ENCODE measurements around the gene NR0B1. TPM values are rescaled to one million over a fixed set of nuclear protein-coding genes. Genes with fewer than 3 reads are reported as not detected.

Gene NR0B1
- total and polyA plus RNA-seq, 2 donors (not counting 1 experiment from before 2014, with no cell fraction given) = not detected

- Mint-ChIP-seq H3K4me1 (no peaks in the 10 kb centered on the region), H3K9me3 (ENCODE audit: insufficient read depth) (no peaks in the 10 kb centered on the region), H3K27ac (no peak overlapping the region), H3K4me3 (no peak overlapping the region), H3K27me3 (peaks cover 10% of the 10 kb centered on the region)
- Histone ChIP-seq H3K9me3 (ENCODE audit: control extremely low read depth in 1 of 3, control insufficient read depth in 2 of 3, insufficient read depth in 1 of 3, low read length in 2 of 3) (peaks cover 0 to 3% (median 0%) of the 10 kb centered on the region in 3 donors), H3K9ac (ENCODE audit: low read length) (no peak overlapping the region), H3K4me3 (ENCODE audit: control extremely low read depth in 1 of 5, extremely low read depth in 1 of 5, insufficient read depth in 1 of 5, low read depth in 2 of 5, low read length in 4 of 5) (no peak overlapping the region), H3K79me2 (ENCODE audit: control insufficient read depth, insufficient read depth, low read length) (no peaks in the 10 kb centered on the region), H3K4me1 (ENCODE audit: control insufficient read depth in 2 of 2, insufficient read depth in 2 of 2, low read length in 2 of 2) (no peaks in the 10 kb centered on the region), H3K27ac (ENCODE audit: low read length in 2 of 2) (no peak overlapping the region), H3K27me3 (replicated peaks in 1 of 4; ENCODE audit: control extremely low read depth in 1 of 4, control insufficient read depth in 3 of 4, insufficient read depth in 4 of 4, low read length in 3 of 4) (no peaks in the 10 kb centered on the region), H3K36me3 (replicated peaks in 1 of 2; ENCODE audit: control extremely low read depth in 1 of 2, control insufficient read depth in 1 of 2, extremely low read depth in 1 of 2, insufficient read depth in 2 of 2, low read length in 1 of 2) (no peaks in the 10 kb centered on the region), H3K4me2 (replicated peaks; ENCODE audit: low read depth, low read length, poor library complexity, severe bottlenecking) (no peak overlapping the region), H2AFZ (ENCODE audit: insufficient read depth, low read depth, low read length, poor library complexity, severe bottlenecking) (no peak overlapping the region), H4K20me1 (ENCODE audit: control insufficient read depth, insufficient read depth, low read length, poor library complexity, severe bottlenecking) (no peaks in the 10 kb centered on the region)
- DNase-seq (no peak), ATAC-seq (ENCODE audit: low read depth) (no peak)
- TF ChIP-seq CTCF (IDR thresholded peaks at IDR 0.05) = no peak
- TF ChIP-seq EZH2 (IDR thresholded peaks at IDR 0.05; ENCODE audit: borderline replicate concordance, insufficient read depth, low read depth, low read length, poor library complexity, severe bottlenecking) = no peak
- CTCF ChIA-PET = no interaction called here
- WGBS (ENCODE audit: insufficient coverage) = 5% methylated on average over 65 of the region's 71 CpGs
- POLR2A ChIA-PET = no interaction called here
- intact Hi-C loops (cut with micrococcal nuclease) = no loop called here
These were observed 689 bp downstream of the NR0B1 start for GRCh38 chrX:30308263-30309138.

- Histone ChIP-seq H3K27ac (ENCODE audit: low read length in 2 of 2) (no peak overlapping the region), H3K4me3 (ENCODE audit: control extremely low read depth in 1 of 5, extremely low read depth in 1 of 5, insufficient read depth in 1 of 5, low read depth in 2 of 5, low read length in 4 of 5) (no peak overlapping the region), H3K9me3 (ENCODE audit: control extremely low read depth in 1 of 3, control insufficient read depth in 2 of 3, insufficient read depth in 1 of 3, low read length in 2 of 3) (peaks cover 0 to 3% (median 0%) of the 10 kb centered on the region in 3 donors), H3K79me2 (ENCODE audit: control insufficient read depth, insufficient read depth, low read length) (no peaks in the 10 kb centered on the region), H4K20me1 (ENCODE audit: control insufficient read depth, insufficient read depth, low read length, poor library complexity, severe bottlenecking) (no peaks in the 10 kb centered on the region), H3K36me3 (replicated peaks in 1 of 2; ENCODE audit: control extremely low read depth in 1 of 2, control insufficient read depth in 1 of 2, extremely low read depth in 1 of 2, insufficient read depth in 2 of 2, low read length in 1 of 2) (no peaks in the 10 kb centered on the region), H3K4me1 (ENCODE audit: control insufficient read depth in 2 of 2, insufficient read depth in 2 of 2, low read length in 2 of 2) (no peaks in the 10 kb centered on the region), H3K9ac (ENCODE audit: low read length) (no peak overlapping the region), H2AFZ (ENCODE audit: insufficient read depth, low read depth, low read length, poor library complexity, severe bottlenecking) (no peak overlapping the region), H3K27me3 (replicated peaks in 1 of 4; ENCODE audit: control extremely low read depth in 1 of 4, control insufficient read depth in 3 of 4, insufficient read depth in 4 of 4, low read length in 3 of 4) (no peaks in the 10 kb centered on the region), H3K4me2 (replicated peaks; ENCODE audit: low read depth, low read length, poor library complexity, severe bottlenecking) (no peak overlapping the region)
- no peak for TF ChIP-seq EZH2 (IDR thresholded peaks at IDR 0.05; ENCODE audit: borderline replicate concordance, insufficient read depth, low read depth, low read length, poor library complexity, severe bottlenecking)
- no peak for TF ChIP-seq CTCF (IDR thresholded peaks at IDR 0.05)
- no peak overlapping the region for H3K27ac Mint-ChIP-seq
- no peak for ATAC-seq (ENCODE audit: low read depth)
- H3K4me1 Mint-ChIP-seq = no peaks in the 10 kb centered on the region
- no peak overlapping the region for H3K4me3 Mint-ChIP-seq
- intact Hi-C loops (cut with micrococcal nuclease) = no loop called here
- ChIA-PET POLR2A (no interaction called here), CTCF (no interaction called here)
- no peaks in the 10 kb centered on the region for H3K9me3 Mint-ChIP-seq (ENCODE audit: insufficient read depth)
- peaks cover 10% of the 10 kb centered on the region for H3K27me3 Mint-ChIP-seq
- WGBS (ENCODE audit: insufficient coverage) = no CpG with 5 or more reads among the region's 1 CpG
- DNase-seq = no peak
These were observed 1.7 kb downstream of the NR0B1 start for GRCh38 chrX:30307466-30307865.

Measured in B cell (primary cell).